Measurements from ENCODE around the gene TNNI2. TPM values are rescaled to one million over a fixed set of nuclear protein-coding genes. Genes with fewer than 3 reads are reported as not detected.
"Not testable (repeated sequence)": the region's sequence is repeated elsewhere in the genome, so short reads cannot be mapped to it uniquely, and the experiment has no call there.

TNNI2 gene
- total RNA-seq, 4 donors from 2014 or later = 17.4 to 63.6 (median 27.2) TPM

- Histone ChIP-seq H3K9me3 (no peaks in the 10 kb centered on the region), H3K4me1 (peaks cover 53% of the 10 kb centered on the region), H3K27ac (peak overlapping the region; percentile 90), H3K27me3 (no peaks in the 10 kb centered on the region), H3K36me3 (peaks cover 42% of the 10 kb centered on the region), H3K4me3 (no peak overlapping the region)
- WGBS = 28% methylated on average over 3 of the region's 23 CpGs
- TF ChIP-seq POLR2A (IDR thresholded peaks at IDR 0.05) (no peak), CTCF (IDR thresholded peaks at IDR 0.05) (peak; percentile 75 to 89)
- DNase-seq (ENCODE audit: low spot score in 2 of 2) = peak; percentile 85 to 86
Measured at GRCh38 chr11:1882265-1883238, 43.8 kb downstream of the TNNI2 start.

- Histone ChIP-seq H3K4me3 (no peak overlapping the region), H3K4me1 (peaks cover 53% of the 10 kb centered on the region), H3K36me3 (peaks cover 51% of the 10 kb centered on the region), H3K27ac (no peak overlapping the region), H3K9me3 (no peaks in the 10 kb centered on the region), H3K27me3 (no peaks in the 10 kb centered on the region)
- WGBS = 83% methylated on average over 10 of the region's 14 CpGs
- TF ChIP-seq POLR2AphosphoS5 (IDR thresholded peaks at IDR 0.05) (no peak), POLR2A (IDR thresholded peaks at IDR 0.05) (no peak), CTCF (IDR thresholded peaks at IDR 0.05) (no peak), EP300 (IDR thresholded peaks at IDR 0.05) (no peak)
- DNase-seq (ENCODE audit: low spot score in 2 of 2) = peak in 1 of 2 donors; percentile 79
Measured at GRCh38 chr11:1883346-1884302, 44.8 kb downstream of the TNNI2 start.

GRCh38 chr11:1884303-1884700, 45.5 kb downstream of the TNNI2 start:
- H3K4me3 ChIP-seq = no peak overlapping the region
- H3K36me3 ChIP-seq = peaks cover 57% of the 10 kb centered on the region
- peak in 1 of 2 donors; percentile 26 for DNase-seq (ENCODE audit: low spot score in 2 of 2)
- TF ChIP-seq CTCF (IDR thresholded peaks at IDR 0.05) (no peak), POLR2A (IDR thresholded peaks at IDR 0.05) (no peak), POLR2AphosphoS5 (IDR thresholded peaks at IDR 0.05) (no peak), EP300 (IDR thresholded peaks at IDR 0.05) (no peak)
- H3K27ac ChIP-seq = no peak overlapping the region
- no peaks in the 10 kb centered on the region for H3K27me3 ChIP-seq
- no peaks in the 10 kb centered on the region for H3K9me3 ChIP-seq
- H3K4me1 ChIP-seq = peaks cover 53% of the 10 kb centered on the region
- 87% methylated on average over 5 of the region's 5 CpGs for WGBS

- 94% methylated on average over 13 of the region's 13 CpGs for WGBS
- H3K9me3 ChIP-seq; DNase-seq (ENCODE audit: low spot score in 2 of 2); H3K27ac ChIP-seq; H3K4me3 ChIP-seq; H3K27me3 ChIP-seq: not testable (repeated sequence)
- H3K36me3 ChIP-seq = peaks cover 58% of the 10 kb centered on the region
- peaks cover 42% of the 10 kb centered on the region for H3K4me1 ChIP-seq
Measured at GRCh38 chr11:1886551-1886950, 47.8 kb downstream of the TNNI2 start.

- H3K4me3 ChIP-seq = no peak overlapping the region
- WGBS = 70% methylated on average over 6 of the region's 11 CpGs
- no peak overlapping the region for H3K27ac ChIP-seq
- DNase-seq (ENCODE audit: low spot score in 2 of 2) = no peak
- peaks cover 58% of the 10 kb centered on the region for H3K36me3 ChIP-seq
- H3K27me3 ChIP-seq = no peaks in the 10 kb centered on the region
- H3K4me1 ChIP-seq = peaks cover 31% of the 10 kb centered on the region
- TF ChIP-seq CTCF (IDR thresholded peaks at IDR 0.05) (no peak), EP300 (IDR thresholded peaks at IDR 0.05) (no peak), POLR2AphosphoS5 (IDR thresholded peaks at IDR 0.05) (no peak), POLR2A (IDR thresholded peaks at IDR 0.05) (no peak)
- no peaks in the 10 kb centered on the region for H3K9me3 ChIP-seq
Measured at GRCh38 chr11:1887451-1888346, 48.9 kb downstream of the TNNI2 start.

Data from suprapubic skin (tissue), 4 donors.